SK-N-MC (cell line): Measurements from ENCODE around the gene CLEC4G.

Source experiments
- DNase-seq: peaks from one replicate; pipeline ENCODE4 v3.0.0-alpha.2; 2011; ENCODE audit warnings: low read depth, low spot score
- H3K27ac ChIP-seq: fragments of 200-600 bp; sonication (generic); 2 replicates; pipeline ENCODE4 v1.5.1; 2016; ENCODE audit warnings: mixed run types
- H3K36me3 ChIP-seq: fragments of 200-600 bp; sonication (generic); 2 replicates; pipeline ENCODE4 v1.6.1; 2017; ENCODE audit warnings: antibody characterized with exemption, low read length, mixed read lengths; ENCODE audit not compliant: insufficient read depth
- H3K4me3 ChIP-seq: fragments of 200-600 bp; sonication (generic); 2 replicates; pipeline ENCODE4 v1.5.1; 2016
- H3K9ac ChIP-seq: fragments of 200-600 bp; sonication (generic); 2 replicates; pipeline ENCODE4 v1.8.0; 2017; ENCODE audit warnings: mixed run types, mixed read lengths; ENCODE audit not compliant: insufficient read length
- H3K9me3 ChIP-seq: fragments of 200-600 bp; sonication (generic); 2 replicates; pipeline ENCODE4 v1.6.1; 2017; ENCODE audit warnings: low read depth, mild to moderate bottlenecking, antibody characterized with exemption, low read length, moderate library complexity, mixed read lengths
- EZH2 ChIP-seq: fragments of 200-600 bp; sonication (generic); IDR thresholded peaks from one replicate; pipeline ENCODE4 v1.6.1; 2017; ENCODE audit warnings: antibody characterized with exemption
- FOXP2 ChIP-seq: optimal IDR thresholded peaks from 2 replicates; pipeline ENCODE3; 2011; ENCODE audit warnings: mild to moderate bottlenecking, moderate library complexity; ENCODE audit not compliant: insufficient read depth; ENCODE audit errors: extremely low read length, control extremely low read depth
- POLR2AphosphoS5 ChIP-seq: IDR thresholded peaks from 2 replicates; pipeline ENCODE4 v1.6.1; 2012; ENCODE audit warnings: mild to moderate bottlenecking, low read depth, low read length, borderline replicate concordance

Gene CLEC4G

GRCh38 chr19:7685546-7686445 is 46.1 kb downstream of the CLEC4G start:
- H3K9me3 ChIP-seq: no peaks in the 10 kb centered on the region
- no peak overlapping the region for H3K27ac ChIP-seq
- H3K9ac ChIP-seq: no peak overlapping the region
- no peak overlapping the region for H3K4me3 ChIP-seq
- H3K36me3 ChIP-seq: peaks cover 5% of the 10 kb centered on the region; the same call in 1 of the 2 replicates
- no peak for DNase-seq
- TF ChIP-seq EZH2 (no peak), POLR2AphosphoS5 (peak; percentile 21; the same call in 1 of the 2 replicates)

GRCh38 chr19:7682175-7682855 is 49.6 kb downstream of the CLEC4G start:
- TF ChIP-seq EZH2 (no peak), POLR2AphosphoS5 (no peak), FOXP2 (no peak)
- DNase-seq: no peak
- Histone ChIP-seq H3K9me3 (no peaks in the 10 kb centered on the region), H3K4me3 (peak overlapping the region; percentile 98), H3K9ac (no peak overlapping the region), H3K36me3 (peaks cover 5% of the 10 kb centered on the region; the same call in 1 of the 2 replicates), H3K27ac (no peak overlapping the region)

- Histone ChIP-seq H3K36me3 (peaks cover 5% of the 10 kb centered on the region; the same call in 1 of the 2 replicates), H3K9ac (peak overlapping the region; percentile 91), H3K4me3 (peak overlapping the region; percentile 98), H3K27ac (no peak overlapping the region), H3K9me3 (no peaks in the 10 kb centered on the region)
- DNase-seq: no peak
- TF ChIP-seq FOXP2: no peak
- TF ChIP-seq POLR2AphosphoS5: no peak
- no peak for TF ChIP-seq EZH2
Observed at GRCh38 chr19:7681340-7682174, 50.4 kb downstream of the CLEC4G start.

GRCh38 chr19:7680606-7681339 is 51.1 kb downstream of the CLEC4G start, which contains the start of gene TRAPPC5:
TRAPPC5 (plus strand) TSS chr19:7680833; CDS start chr19:7682254, 1,421 bp downstream.
- Histone ChIP-seq H3K9ac (peak within 1 kb of the TSS; percentile 91), H3K4me3 (peak within 1 kb of the TSS; percentile 98), H3K27ac (no peak within 1 kb of the TSS), H3K36me3 (peaks cover 5% of the 10 kb centered on the region; the same call in 1 of the 2 replicates), H3K9me3 (no peaks in the 10 kb centered on the region)
- peak; percentile 80 for TF ChIP-seq POLR2AphosphoS5
- no peak for TF ChIP-seq EZH2
- peak; percentile 17 for TF ChIP-seq FOXP2
- no peak for DNase-seq

- no peak for TF ChIP-seq POLR2AphosphoS5
- TF ChIP-seq EZH2: no peak
- TF ChIP-seq FOXP2: no peak
- peak overlapping the region; percentile 98 for H3K4me3 ChIP-seq
- no peak overlapping the region for H3K27ac ChIP-seq
- no peaks in the 10 kb centered on the region for H3K9me3 ChIP-seq
- DNase-seq: no peak
- peaks cover 5% of the 10 kb centered on the region; the same call in 1 of the 2 replicates for H3K36me3 ChIP-seq
- no peak overlapping the region for H3K9ac ChIP-seq
Observed at GRCh38 chr19:7679771-7680605, 51.9 kb downstream of the CLEC4G start.

GRCh38 chr19:7678971-7679751 is 52.7 kb downstream of the CLEC4G start:
- no peak for TF ChIP-seq EZH2
- TF ChIP-seq FOXP2: no peak
- no peak for TF ChIP-seq POLR2AphosphoS5
- Histone ChIP-seq H3K9me3 (no peaks in the 10 kb centered on the region; the same call in 1 of the 2 replicates), H3K9ac (no peak overlapping the region), H3K4me3 (no peak overlapping the region), H3K36me3 (peaks cover 5% of the 10 kb centered on the region; the same call in 1 of the 2 replicates), H3K27ac (no peak overlapping the region)
- DNase-seq: no peak
